HG02852 (cell line): ENCODE results near the gene SPATA12.

Source experiments
- ATAC-seq: cut with Tn5 transposase; IDR thresholded peaks from one replicate; pipeline ENCODE4 v1.9.1; 2021; ENCODE audit warnings: mild to moderate bottlenecking, moderate library complexity; ENCODE audit not compliant: unreplicated experiment

Gene SPATA12

GRCh38 chr3:57110798-57111197 lies 50.3 kb downstream of the SPATA12 start:
- no peak for ATAC-seq

- no peak for ATAC-seq
These were observed 51.7 kb downstream of the SPATA12 start for GRCh38 chr3:57112206-57112605.

GRCh38 chr3:57116501-57116900 lies 56.0 kb downstream of the SPATA12 start:
- ATAC-seq = no peak

- no peak for ATAC-seq
These were observed 57.8 kb downstream of the SPATA12 start for GRCh38 chr3:57118254-57118653.

GRCh38 chr3:57120040-57120439 lies 59.6 kb downstream of the SPATA12 start:
- no peak for ATAC-seq

- no peak for ATAC-seq
These were observed 60.1 kb downstream of the SPATA12 start for GRCh38 chr3:57120451-57121174.
